Mucosa of stomach (tissue), 1 donor: ENCODE results near the gene FBXO9.

Source experiments
- H3K27me3 ChIP-seq: one replicate; pipeline ENCODE4 v1.7.0; 2013; ENCODE audit warnings: mild to moderate bottlenecking, low read length; ENCODE audit not compliant: control insufficient read depth, insufficient read depth
- H3K36me3 ChIP-seq: one replicate; pipeline ENCODE4 v1.7.0; 2013; ENCODE audit warnings: low read length; ENCODE audit not compliant: control insufficient read depth, insufficient read depth
- H3K4me1 ChIP-seq: one replicate; pipeline ENCODE4 v1.7.0; 2013; ENCODE audit warnings: mild to moderate bottlenecking, low read length; ENCODE audit not compliant: control insufficient read depth, insufficient read depth
- H3K4me3 ChIP-seq: one replicate; pipeline ENCODE4 v1.7.0; 2013; ENCODE audit warnings: low read length
- H3K9ac ChIP-seq: one replicate; pipeline ENCODE4 v1.7.0; 2013; ENCODE audit warnings: mild to moderate bottlenecking, low read length, moderate library complexity
- H3K9me3 ChIP-seq: one replicate; pipeline ENCODE4 v1.7.0; 2013; ENCODE audit warnings: mild to moderate bottlenecking, low read length, moderate library complexity; ENCODE audit not compliant: control insufficient read depth
- donor health status: Pancreatic carcinoma.

Gene FBXO9

GRCh38 chr6:53104916-53105315 lies 39.7 kb downstream of the FBXO9 start:
- Histone ChIP-seq H3K27me3 (no peaks in the 10 kb centered on the region), H3K4me1 (no peaks in the 10 kb centered on the region), H3K4me3 (no peak overlapping the region), H3K9me3 (no peaks in the 10 kb centered on the region), H3K36me3 (no peaks in the 10 kb centered on the region), H3K9ac (no peak overlapping the region)

DNA sequence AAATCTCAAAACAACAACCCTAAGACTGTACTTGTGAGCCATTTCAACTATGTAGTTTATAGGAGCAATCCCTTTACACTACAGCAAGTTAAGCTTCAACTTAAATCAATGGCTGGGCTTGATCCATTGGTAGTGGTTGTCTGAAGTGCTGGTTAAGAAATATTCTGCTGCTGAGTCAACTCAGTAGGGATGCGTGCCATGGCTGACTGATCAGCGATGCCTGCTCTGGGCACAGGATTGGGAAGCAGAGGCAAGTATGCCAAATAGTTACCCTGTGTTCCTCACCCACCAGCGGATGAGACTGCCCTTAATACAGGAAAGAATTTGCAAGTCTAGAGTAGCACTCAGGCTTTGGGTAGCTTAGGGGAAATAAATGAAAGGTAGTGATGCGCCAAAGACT lies 41.9 kb downstream of the FBXO9 start:
- H3K4me1 ChIP-seq, result peaks cover 20% of the 10 kb centered on the region
- H3K27me3 ChIP-seq, result no peaks in the 10 kb centered on the region
- no peaks in the 10 kb centered on the region for H3K9me3 ChIP-seq
- no peak overlapping the region for H3K4me3 ChIP-seq
- H3K36me3 ChIP-seq, result no peaks in the 10 kb centered on the region
- H3K9ac ChIP-seq, result no peak overlapping the region

DNA sequence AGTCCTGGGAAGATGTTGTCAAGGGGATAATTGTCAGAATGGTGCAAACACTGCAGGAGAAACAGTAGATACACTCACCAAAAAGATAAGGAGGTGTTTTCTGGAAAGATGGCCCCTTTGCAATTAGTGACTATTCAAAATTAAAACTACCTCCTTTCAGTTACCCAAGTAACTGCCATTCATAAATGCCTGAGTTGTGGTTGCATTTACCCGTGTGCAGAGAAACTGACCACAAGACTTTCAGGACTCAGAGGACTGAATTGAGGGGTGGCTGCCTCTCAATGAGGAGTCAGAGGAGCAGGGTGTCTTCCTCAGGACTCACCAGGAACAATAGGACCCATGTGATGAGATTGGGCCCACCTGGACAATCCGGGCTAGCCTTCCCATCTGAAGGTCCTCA lies 44.4 kb downstream of the FBXO9 start:
- H3K36me3 ChIP-seq, result no peaks in the 10 kb centered on the region
- H3K27me3 ChIP-seq, result no peaks in the 10 kb centered on the region
- H3K4me1 ChIP-seq, result peaks cover 28% of the 10 kb centered on the region
- no peak overlapping the region for H3K9ac ChIP-seq
- H3K9me3 ChIP-seq, result no peaks in the 10 kb centered on the region
- no peak overlapping the region for H3K4me3 ChIP-seq

DNA sequence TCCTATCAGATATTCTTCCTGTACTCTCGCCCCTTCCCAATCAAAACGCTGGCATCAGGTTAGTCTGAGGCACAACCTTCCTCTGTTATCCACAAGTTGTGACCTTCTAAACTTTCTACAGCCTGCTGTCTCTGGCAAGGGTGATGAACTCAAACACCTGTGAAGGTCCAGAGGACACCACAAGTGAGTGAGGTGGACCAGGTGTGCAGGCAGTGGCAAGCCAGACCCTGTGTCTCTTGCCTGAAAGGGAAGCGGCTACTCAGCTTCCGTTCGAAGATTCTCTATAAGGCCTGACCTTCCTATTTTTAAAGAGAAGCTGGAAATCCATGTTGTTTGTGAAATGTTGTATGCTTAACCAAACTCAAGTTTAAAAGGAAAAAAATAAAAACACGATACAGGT lies 46.7 kb downstream of the FBXO9 start:
- no peaks in the 10 kb centered on the region for H3K36me3 ChIP-seq
- no peak overlapping the region for H3K9ac ChIP-seq
- no peaks in the 10 kb centered on the region for H3K27me3 ChIP-seq
- H3K9me3 ChIP-seq, result no peaks in the 10 kb centered on the region
- H3K4me3 ChIP-seq, result no peak overlapping the region
- H3K4me1 ChIP-seq, result peaks cover 28% of the 10 kb centered on the region

DNA sequence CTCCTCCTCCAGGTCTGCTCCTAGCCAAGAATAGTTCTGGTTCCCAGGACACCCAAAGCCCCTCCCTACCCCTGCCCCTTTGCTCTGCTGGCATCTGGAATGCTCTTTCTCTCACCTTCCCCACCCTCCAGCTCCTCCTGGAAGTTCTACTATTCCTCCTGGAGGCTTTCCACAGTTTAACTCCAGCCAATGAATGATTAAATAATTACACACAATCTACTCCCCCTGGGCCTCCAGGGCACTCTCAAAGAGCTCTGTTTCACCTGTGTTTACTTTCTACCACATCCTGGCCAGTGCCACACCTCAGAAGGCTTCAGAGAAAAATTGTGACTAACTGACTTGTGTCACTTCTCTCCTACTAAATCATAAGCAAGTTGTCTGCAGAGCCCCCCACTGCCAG lies 47.2 kb downstream of the FBXO9 start:
- H3K4me3 ChIP-seq, result no peak overlapping the region
- no peaks in the 10 kb centered on the region for H3K36me3 ChIP-seq
- H3K4me1 ChIP-seq, result peaks cover 28% of the 10 kb centered on the region
- H3K27me3 ChIP-seq, result no peaks in the 10 kb centered on the region
- no peak overlapping the region for H3K9ac ChIP-seq
- H3K9me3 ChIP-seq, result no peaks in the 10 kb centered on the region

GRCh38 chr6:53112871-53113270 lies 47.7 kb downstream of the FBXO9 start:
- H3K9me3 ChIP-seq, result no peaks in the 10 kb centered on the region
- no peak overlapping the region for H3K4me3 ChIP-seq
- no peak overlapping the region for H3K9ac ChIP-seq
- peaks cover 28% of the 10 kb centered on the region for H3K4me1 ChIP-seq
- H3K27me3 ChIP-seq, result no peaks in the 10 kb centered on the region
- H3K36me3 ChIP-seq, result no peaks in the 10 kb centered on the region

DNA sequence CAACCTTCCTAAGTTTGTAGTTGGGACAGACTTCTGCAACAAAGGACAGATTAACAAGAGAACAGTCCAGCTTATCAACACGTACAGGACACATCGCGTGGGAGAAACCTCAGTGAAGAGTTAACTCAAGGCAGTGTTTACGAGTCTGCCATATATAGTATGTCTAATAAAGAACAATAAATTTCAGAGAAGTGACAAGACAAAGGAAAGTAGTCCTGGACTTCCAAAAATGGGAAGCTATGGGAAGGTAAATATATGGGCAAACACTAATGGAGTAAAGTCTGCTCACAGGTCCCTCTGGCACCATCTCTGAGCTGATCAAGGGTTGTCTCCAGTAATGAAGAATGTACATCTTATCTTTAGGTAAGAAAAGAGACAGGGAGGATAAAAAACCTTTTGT lies 48.5 kb downstream of the FBXO9 start:
- peaks cover 28% of the 10 kb centered on the region for H3K4me1 ChIP-seq
- no peaks in the 10 kb centered on the region for H3K36me3 ChIP-seq
- H3K9me3 ChIP-seq, result no peaks in the 10 kb centered on the region
- H3K27me3 ChIP-seq, result no peaks in the 10 kb centered on the region
- H3K9ac ChIP-seq, result no peak overlapping the region
- no peak overlapping the region for H3K4me3 ChIP-seq

- Histone ChIP-seq H3K9me3 (no peaks in the 10 kb centered on the region), H3K9ac (no peak overlapping the region), H3K4me1 (peaks cover 33% of the 10 kb centered on the region), H3K4me3 (no peak overlapping the region), H3K27me3 (no peaks in the 10 kb centered on the region), H3K36me3 (no peaks in the 10 kb centered on the region)
Observed at GRCh38 chr6:53115113-53115512, 49.9 kb downstream of the FBXO9 start.

DNA sequence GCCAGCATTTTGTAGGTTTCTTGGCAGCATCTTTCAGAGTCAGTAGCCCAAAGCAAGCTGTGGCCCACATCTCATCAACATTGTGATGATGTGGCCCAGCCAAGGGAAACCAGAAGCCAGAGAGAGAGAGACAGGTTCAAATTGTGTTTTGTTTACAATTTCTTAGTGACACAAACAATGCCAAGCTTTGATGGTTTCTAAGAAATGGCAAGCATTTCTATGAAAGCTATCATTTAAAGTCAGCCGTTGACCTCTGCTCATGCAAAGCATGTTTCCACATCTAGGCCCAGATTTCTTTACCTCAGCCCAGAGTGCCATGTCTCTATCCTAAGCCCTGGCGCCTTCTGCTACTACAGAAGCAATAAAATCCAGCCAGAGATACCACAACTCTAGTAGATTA lies 50.5 kb downstream of the FBXO9 start:
- H3K4me1 ChIP-seq, result peaks cover 27% of the 10 kb centered on the region
- no peaks in the 10 kb centered on the region for H3K36me3 ChIP-seq
- no peaks in the 10 kb centered on the region for H3K27me3 ChIP-seq
- H3K4me3 ChIP-seq, result no peak overlapping the region
- H3K9me3 ChIP-seq, result no peaks in the 10 kb centered on the region
- no peak overlapping the region for H3K9ac ChIP-seq

DNA sequence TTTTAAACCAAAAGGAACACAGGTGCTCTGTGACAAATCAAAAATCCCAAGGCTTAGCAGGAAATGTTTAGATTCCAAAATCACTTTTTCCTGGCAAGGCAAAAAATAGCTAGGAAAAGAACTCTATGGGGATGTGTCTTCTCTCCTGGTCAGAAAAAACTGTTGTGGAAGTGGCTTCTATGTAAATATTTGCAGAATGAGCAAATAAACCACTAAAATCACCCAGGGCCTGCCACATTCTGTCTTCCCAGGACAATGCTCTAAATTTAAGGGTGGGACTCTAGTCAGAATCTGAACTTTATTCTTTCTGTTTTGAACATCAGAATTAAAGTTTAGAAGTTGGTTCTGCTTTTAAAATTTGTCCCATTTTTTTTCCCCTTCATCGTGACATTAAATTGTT lies 54.1 kb downstream of the FBXO9 start:
- H3K9ac ChIP-seq, result no peak overlapping the region
- H3K27me3 ChIP-seq, result no peaks in the 10 kb centered on the region
- no peak overlapping the region for H3K4me3 ChIP-seq
- H3K4me1 ChIP-seq, result peaks cover 6% of the 10 kb centered on the region
- no peaks in the 10 kb centered on the region for H3K36me3 ChIP-seq
- no peaks in the 10 kb centered on the region for H3K9me3 ChIP-seq

GRCh38 chr6:53119772-53120409 lies 54.7 kb downstream of the FBXO9 start:
- H3K4me1 ChIP-seq, result peaks cover 6% of the 10 kb centered on the region
- H3K4me3 ChIP-seq, result no peak overlapping the region
- H3K9me3 ChIP-seq, result no peaks in the 10 kb centered on the region
- no peak overlapping the region for H3K9ac ChIP-seq
- H3K36me3 ChIP-seq, result no peaks in the 10 kb centered on the region
- H3K27me3 ChIP-seq, result no peaks in the 10 kb centered on the region

DNA sequence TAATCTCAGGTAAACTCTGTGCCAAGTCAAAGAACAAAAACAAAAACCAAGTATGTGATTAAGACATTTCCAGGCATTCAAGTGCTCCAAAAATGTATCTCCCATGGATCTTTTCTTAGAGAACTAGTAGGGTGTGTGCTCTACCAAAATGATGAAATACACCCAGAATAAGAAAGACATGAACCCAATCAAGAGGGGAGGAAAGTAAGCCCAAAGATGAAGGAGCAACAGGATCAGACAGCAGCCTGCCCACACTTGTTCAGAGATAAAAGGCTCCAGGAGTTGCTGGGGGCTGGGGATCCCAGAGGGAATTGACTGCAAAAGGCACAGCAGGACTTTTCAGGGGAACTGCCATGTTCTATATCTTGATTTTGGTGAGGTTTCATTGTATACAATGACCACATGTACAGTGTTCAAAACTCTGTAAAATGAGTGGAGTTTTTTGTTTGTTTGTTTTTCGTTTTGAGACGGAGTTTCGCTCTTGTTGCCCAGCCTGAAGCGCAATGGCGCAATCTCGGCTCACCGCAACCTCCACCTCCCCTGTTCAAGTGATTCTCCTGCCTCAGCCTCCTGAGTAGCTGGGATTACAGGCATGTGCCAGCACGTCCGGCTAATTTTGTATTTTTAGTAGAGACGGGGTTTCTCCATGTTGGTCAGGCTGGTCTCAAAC lies 59.1 kb downstream of the FBXO9 start:
- H3K27me3 ChIP-seq, result no peaks in the 10 kb centered on the region
- H3K9me3 ChIP-seq, result no peaks in the 10 kb centered on the region
- no peak overlapping the region for H3K9ac ChIP-seq
- peaks cover 6% of the 10 kb centered on the region for H3K4me1 ChIP-seq
- no peaks in the 10 kb centered on the region for H3K36me3 ChIP-seq
- no peak overlapping the region for H3K4me3 ChIP-seq
